GM18861 (cell line): ENCODE measurements around the gene USP49.
A peak's percentile ranks its signal among the peaks of the same experiment; 100 is the strongest.
"Not testable (repeated sequence)": the region's sequence is repeated elsewhere in the genome, so short reads cannot be mapped to it uniquely, and the experiment has no call there.

ENCODE experiments used
- ATAC-seq: cut with Tn5 transposase; IDR thresholded peaks from one replicate; pipeline ENCODE4 v1.9.1; 2021; ENCODE audit not compliant: unreplicated experiment

The USP49 gene

GRCh38 chr6:41814629-41815028 is 80.5 kb downstream of the USP49 start:
- no peak for ATAC-seq

GRCh38 chr6:41813956-41814355 is 81.2 kb downstream of the USP49 start:
- no peak for ATAC-seq

GRCh38 chr6:41813469-41813868 is 81.7 kb downstream of the USP49 start:
- no peak for ATAC-seq

- not testable (repeated sequence) for ATAC-seq
Measured at GRCh38 chr6:41811946-41812345, 83.2 kb downstream of the USP49 start.

GRCh38 chr6:41811095-41811494 is 84.1 kb downstream of the USP49 start:
- no peak for ATAC-seq

GRCh38 chr6:41805830-41806774 is 89.1 kb downstream of the USP49 start:
- ATAC-seq: no peak

GRCh38 chr6:41801380-41801779 is 93.8 kb downstream of the USP49 start:
- no peak for ATAC-seq

GRCh38 chr6:41799559-41799911 is 95.6 kb downstream of the USP49 start:
- ATAC-seq: no peak

- no peak for ATAC-seq
Measured at GRCh38 chr6:41798901-41799558, 96.1 kb downstream of the USP49 start.

- ATAC-seq: no peak
Measured at GRCh38 chr6:41796474-41796873, 98.7 kb downstream of the USP49 start.

GRCh38 chr6:41791984-41792383 is 103.2 kb downstream of the USP49 start:
- ATAC-seq: no peak

GRCh38 chr6:41791305-41791704 is 103.9 kb downstream of the USP49 start:
- ATAC-seq: no peak

- no peak for ATAC-seq
Measured at GRCh38 chr6:41790045-41790444, 105.1 kb downstream of the USP49 start.

- ATAC-seq: no peak
Measured at GRCh38 chr6:41789390-41789724, 105.8 kb downstream of the USP49 start.

- ATAC-seq: peak; percentile 65
Measured at GRCh38 chr6:41787219-41787917, 107.8 kb downstream of the USP49 start, which contains the start of gene TOMM6. Gene TOMM6 (plus strand): TSS chr6:41787694. CDS start chr6:41787698, 4 bp downstream.

GRCh38 chr6:41786451-41787218 is 108.5 kb downstream of the USP49 start:
- ATAC-seq: peak; percentile 36

- no peak for ATAC-seq
Measured at GRCh38 chr6:41785689-41786450, 109.3 kb downstream of the USP49 start.

- ATAC-seq: no peak
Measured at GRCh38 chr6:41785254-41785653, 109.9 kb downstream of the USP49 start.

- ATAC-seq: no peak
Measured at GRCh38 chr6:41784581-41785171, 110.5 kb downstream of the USP49 start.
